ENCODE data around the gene OSBP2.
"Not testable (repeated sequence)": the region's sequence is repeated elsewhere in the genome, so short reads cannot be mapped to it uniquely, and the experiment has no call there.

DNA sequence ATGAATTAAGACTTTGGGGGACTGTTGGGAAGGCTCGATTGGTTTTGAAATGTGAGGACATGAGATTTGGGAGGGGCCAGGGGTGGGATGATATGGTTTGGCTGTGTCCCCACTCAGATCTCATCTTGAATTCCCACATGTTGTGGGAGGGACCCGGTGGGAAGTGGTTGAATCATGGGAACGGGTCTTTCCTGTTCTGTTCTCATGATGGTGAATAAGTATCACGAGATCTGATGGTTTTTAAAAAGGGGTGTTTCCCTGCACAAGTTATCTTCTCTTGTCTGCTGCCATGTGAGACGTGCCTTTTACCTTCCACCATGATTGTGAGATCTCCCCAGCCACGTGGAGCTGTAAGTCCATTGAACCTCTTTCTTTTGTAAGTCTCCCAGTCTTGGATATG is 82.5 kb downstream of the OSBP2 start:
- TF ChIP-seq JUND (IDR thresholded peaks at IDR 0.05; ENCODE audit: low read depth, low read length); POLR2AphosphoS5 (IDR thresholded peaks at IDR 0.05; ENCODE audit: low read length); POLR2A (IDR thresholded peaks at IDR 0.05; ENCODE audit: low read depth, low read length); EZH2 (IDR thresholded peaks at IDR 0.05; ENCODE audit: borderline replicate concordance, control insufficient read depth, low read depth, low read length); MYC (IDR thresholded peaks at IDR 0.05; ENCODE audit: insufficient read depth, insufficient read length, insufficient replicate concordance, low read length, severe bottlenecking); GABPA (IDR thresholded peaks at IDR 0.05; ENCODE audit: low read depth); TCF12 (IDR thresholded peaks at IDR 0.05; ENCODE audit: low read depth, low read length); TAF1 (IDR thresholded peaks at IDR 0.05; ENCODE audit: borderline replicate concordance, low read depth, low read length): not testable (repeated sequence)
- TF ChIP-seq, protein P1, sequence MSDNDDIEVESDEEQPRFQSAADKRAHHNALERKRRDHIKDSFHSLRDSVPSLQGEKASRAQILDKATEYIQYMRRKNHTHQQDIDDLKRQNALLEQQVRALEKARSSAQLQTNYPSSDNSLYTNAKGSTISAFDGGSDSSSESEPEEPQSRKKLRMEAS (IDR thresholded peaks at IDR 0.05; ENCODE audit: low read depth, low read length), result not testable (repeated sequence)
- TF ChIP-seq, protein P2, sequence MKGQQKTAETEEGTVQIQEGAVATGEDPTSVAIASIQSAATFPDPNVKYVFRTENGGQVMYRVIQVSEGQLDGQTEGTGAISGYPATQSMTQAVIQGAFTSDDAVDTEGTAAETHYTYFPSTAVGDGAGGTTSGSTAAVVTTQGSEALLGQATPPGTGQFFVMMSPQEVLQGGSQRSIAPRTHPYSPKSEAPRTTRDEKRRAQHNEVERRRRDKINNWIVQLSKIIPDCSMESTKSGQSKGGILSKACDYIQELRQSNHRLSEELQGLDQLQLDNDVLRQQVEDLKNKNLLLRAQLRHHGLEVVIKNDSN (IDR thresholded peaks at IDR 0.05; ENCODE audit: borderline replicate concordance, extremely low read length, insufficient read depth, low read depth, low read length), result not testable (repeated sequence)
- TF ChIP-seq, protein P3, sequence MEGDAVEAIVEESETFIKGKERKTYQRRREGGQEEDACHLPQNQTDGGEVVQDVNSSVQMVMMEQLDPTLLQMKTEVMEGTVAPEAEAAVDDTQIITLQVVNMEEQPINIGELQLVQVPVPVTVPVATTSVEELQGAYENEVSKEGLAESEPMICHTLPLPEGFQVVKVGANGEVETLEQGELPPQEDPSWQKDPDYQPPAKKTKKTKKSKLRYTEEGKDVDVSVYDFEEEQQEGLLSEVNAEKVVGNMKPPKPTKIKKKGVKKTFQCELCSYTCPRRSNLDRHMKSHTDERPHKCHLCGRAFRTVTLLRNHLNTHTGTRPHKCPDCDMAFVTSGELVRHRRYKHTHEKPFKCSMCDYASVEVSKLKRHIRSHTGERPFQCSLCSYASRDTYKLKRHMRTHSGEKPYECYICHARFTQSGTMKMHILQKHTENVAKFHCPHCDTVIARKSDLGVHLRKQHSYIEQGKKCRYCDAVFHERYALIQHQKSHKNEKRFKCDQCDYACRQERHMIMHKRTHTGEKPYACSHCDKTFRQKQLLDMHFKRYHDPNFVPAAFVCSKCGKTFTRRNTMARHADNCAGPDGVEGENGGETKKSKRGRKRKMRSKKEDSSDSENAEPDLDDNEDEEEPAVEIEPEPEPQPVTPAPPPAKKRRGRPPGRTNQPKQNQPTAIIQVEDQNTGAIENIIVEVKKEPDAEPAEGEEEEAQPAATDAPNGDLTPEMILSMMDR (IDR thresholded peaks at IDR 0.05 in 2 of 3, conservative IDR thresholded peaks at IDR 0.05 in 1 of 3; ENCODE audit: control insufficient read depth in 2 of 3, extremely low read depth in 1 of 3, insufficient read depth in 1 of 3, low read depth in 3 of 3, low read length in 3 of 3), result not testable (repeated sequence)
- TF ChIP-seq, protein P4, sequence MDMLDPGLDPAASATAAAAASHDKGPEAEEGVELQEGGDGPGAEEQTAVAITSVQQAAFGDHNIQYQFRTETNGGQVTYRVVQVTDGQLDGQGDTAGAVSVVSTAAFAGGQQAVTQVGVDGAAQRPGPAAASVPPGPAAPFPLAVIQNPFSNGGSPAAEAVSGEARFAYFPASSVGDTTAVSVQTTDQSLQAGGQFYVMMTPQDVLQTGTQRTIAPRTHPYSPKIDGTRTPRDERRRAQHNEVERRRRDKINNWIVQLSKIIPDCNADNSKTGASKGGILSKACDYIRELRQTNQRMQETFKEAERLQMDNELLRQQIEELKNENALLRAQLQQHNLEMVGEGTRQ (IDR thresholded peaks at IDR 0.05; ENCODE audit: borderline replicate concordance, low read depth, low read length), result not testable (repeated sequence)
